Left ventricle myocardium superior (tissue), 1 donor: ENCODE results near the gene EIF3K. TPM values are rescaled to one million over a fixed set of nuclear protein-coding genes. Genes with fewer than 3 reads are reported as not detected.

Experiments used
- ATAC-seq: fragments of 200-7000 bp; cut with Tn5 transposase; one replicate; pipeline ENCODE4 v1.9.1; 2020; ENCODE audit warnings: mild to moderate bottlenecking, moderate library complexity
- DNase-seq: peaks from one replicate; pipeline ENCODE4 v3.0.0-alpha.2; 2020
- intact Hi-C: fragments of 100-400 bp; cut with micrococcal nuclease; formaldehyde crosslinking; loops from one replicate; pipeline ENCODE4 v1.11.0; 2022
- total RNA-seq: library from RNA; stranded (reverse); fragmentation: NEBNext Ultra II Directional; extraction: Animal tissue kit (Norgen Biotek cat#: 25700); gene quantifications from one replicate; pipeline ENCODE4 v1.2.1, GENCODE V29; 2021
- donor health status: DM: no; HTN: yes; CAD: no; lungs with severe emphysema.

EIF3K gene
- total RNA-seq, 1 donor from 2014 or later, result 674 TPM

DNA sequence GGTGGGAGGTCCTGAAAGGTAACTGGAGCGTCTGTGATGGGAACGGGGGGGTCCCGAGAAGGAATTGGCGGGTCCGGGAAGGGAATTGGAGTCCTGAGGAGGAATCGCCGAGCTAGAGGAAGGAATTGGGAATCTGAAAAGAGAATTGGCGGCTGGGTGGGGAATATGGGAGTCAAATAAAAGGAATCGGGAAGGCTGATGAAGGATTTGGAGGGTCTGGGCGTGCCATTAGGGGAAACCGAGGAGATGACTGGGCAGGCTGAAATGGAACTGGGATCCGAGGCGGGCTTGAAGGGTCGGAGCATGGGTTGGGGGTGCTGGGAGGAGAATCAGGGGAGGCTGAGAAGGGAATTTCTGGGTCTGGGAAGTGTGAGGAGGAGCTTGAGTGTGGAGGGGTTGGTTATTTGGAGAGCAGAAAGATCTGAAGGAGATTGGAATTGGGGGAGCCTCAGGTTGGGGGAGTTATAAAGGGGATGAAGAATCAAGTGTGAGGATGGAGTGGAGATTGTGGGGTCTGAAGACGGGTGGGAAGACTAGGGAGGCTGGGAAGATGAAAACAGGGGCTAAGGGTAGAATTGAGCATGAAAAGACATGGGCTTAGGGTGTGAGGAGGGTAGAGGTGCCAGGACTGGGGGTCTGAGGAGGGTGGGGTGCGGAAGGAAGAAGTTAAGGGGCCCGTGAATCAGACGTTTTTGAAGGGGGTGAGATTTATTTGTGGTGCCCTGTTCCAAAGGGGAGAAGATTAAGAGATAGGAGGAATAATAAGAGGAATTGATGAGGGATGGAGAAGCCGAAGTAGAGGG lies 29.2 kb downstream of the EIF3K start:
- DNase-seq (no peak), ATAC-seq (no peak)
- intact Hi-C loops, result loop anchor here (2.0 kb wide), 1 partner anchor 27 kb away; no protein-coding TSS in a partner anchor

DNA sequence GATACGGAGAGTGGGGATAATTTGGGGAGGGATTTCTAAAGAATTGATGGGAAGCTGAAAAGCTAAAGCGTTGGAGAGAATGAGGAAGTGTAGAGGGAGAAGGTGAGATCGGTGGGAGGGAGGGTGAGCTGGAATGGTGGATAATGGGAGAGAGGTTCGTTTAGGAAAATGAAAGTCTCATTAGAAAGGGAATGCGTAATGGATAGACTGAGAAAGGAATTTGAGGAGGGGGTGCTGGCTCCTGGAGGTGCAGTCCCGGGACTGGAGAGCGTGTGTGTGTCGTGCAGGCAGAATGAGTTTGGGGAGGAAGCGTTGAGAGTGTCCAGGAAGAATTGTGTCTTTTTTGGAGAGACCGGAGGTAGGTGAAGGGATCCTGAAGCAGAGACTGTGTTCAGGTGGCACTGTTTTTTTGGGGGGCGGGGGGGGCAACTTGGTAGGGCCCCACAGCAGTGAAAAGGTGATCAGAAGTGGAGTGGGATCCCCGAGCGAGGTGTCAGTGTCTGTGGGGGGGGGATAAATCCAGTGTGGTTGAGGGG lies 29.8 kb downstream of the EIF3K start:
- intact Hi-C loops, result loop anchor here (2.0 kb wide), 1 partner anchor 26 kb away; no protein-coding TSS in a partner anchor
- no peak for DNase-seq
- no peak for ATAC-seq

DNA sequence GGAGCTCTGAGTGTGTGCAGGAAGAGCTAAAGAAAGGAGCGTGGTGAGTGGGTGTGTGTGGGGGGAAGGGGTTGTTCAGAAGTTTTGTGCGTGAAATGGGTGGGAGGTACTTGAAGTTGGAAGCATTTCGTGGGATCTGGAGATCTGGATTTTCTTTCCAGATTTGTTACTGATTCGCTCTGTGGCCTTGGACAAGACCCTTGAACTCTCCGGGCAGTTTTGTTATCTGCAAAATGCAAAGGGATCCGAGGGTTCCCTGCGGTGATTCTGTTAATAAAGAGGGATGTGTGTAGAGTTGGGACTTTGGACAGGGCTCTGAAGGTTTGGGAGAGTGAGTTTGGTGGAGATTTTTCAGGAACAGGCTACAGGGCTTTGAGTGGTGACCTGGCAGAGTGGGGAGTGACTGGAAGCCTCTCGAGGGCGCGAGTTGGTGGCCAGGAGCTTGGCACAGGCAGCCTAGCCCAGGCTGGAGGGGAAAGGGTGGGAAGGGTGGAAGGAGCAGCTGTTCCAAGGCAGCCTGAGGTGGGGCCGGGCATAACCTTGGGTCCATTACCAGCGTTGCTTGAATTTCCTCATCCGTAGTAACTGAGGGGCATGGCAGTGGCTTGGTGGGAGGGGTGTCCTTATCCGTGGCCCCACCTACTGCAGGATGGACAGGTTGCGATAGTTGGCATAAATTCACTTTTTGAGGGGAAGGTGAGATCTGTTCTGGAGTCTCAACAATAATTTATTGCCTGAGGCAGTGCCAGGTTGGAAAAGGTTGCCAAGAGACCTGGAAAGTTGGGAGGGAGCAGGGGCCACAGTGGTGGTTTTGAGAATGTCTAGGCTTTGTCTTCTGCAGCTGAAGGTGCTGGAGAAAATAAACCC lies 30.6 kb downstream of the EIF3K start:
- no peak for DNase-seq
- peak; percentile 5 for ATAC-seq
- intact Hi-C loops, result loop anchor here (2.0 to 10.0 kb wide), 3 partner anchors 25 to 185 kb away; partner anchors contain the start of gene ECH1

DNA sequence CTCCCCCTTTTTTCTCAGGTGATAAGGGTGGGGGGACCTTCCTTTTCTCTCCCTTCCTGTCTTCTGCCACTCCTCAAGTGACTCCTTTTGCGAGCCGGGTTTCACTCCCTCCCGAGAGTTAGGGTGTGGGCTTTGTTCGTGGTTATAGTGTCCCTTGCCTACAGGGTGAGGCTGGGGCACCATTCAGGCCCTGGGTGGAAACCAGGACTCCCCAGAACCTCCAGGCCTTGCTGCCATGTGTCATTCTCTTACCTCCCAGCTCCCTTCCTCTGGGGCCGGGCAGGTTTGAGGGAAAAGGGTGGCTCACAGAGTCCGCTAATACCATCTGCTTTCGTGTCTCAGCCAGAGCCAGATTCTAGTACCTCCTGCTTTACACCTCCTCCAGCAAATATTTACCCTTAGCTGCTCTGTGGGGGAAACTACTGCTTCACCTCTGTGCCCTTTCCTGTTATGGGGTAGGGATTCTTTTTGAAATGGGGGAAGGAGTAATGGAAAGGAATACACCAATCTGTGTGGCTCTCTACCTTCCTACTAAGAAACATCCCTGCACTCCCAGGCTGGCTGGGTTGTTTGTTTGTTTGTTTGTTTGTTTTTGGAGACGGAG lies 31.3 kb downstream of the EIF3K start:
- DNase-seq, result no peak
- ATAC-seq, result no peak
- intact Hi-C loops, result loop anchor here (10.0 kb wide), 2 partner anchors 55 to 185 kb away; partner anchors contain the start of gene ECH1

DNA sequence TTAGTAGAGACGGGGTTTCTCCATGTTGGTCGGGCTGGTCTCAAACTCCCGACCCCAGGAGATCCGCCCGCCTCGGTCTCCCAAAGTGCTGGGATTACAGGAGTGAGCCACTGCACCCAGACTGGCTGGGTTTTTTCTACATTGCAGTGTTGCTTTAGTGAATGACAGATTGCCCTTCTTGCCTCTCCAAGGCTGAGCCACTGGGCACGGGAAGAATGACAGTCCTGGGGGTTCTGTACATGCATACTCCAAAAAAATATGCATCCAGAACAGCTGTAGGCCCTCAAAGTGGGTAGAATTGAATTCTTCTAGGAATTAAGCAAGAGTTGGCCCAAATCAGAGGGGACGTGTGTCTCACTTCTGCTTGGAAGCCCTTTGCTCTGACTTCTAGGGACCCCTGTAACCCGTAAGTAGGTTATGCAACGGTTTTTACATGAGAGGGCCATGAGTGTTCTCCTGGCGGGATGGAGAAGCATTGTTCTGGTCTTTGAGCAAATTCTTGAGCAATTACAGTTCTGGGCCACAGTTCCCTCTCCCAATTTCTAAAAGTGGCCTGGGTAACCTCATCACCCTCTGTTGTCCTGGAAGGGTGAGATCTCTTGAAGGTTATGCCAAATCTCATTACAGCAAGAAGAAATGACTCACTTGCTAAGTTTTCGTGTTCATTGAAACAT lies 32.1 kb downstream of the EIF3K start:
- DNase-seq (no peak), ATAC-seq (peak; percentile 7)

DNA sequence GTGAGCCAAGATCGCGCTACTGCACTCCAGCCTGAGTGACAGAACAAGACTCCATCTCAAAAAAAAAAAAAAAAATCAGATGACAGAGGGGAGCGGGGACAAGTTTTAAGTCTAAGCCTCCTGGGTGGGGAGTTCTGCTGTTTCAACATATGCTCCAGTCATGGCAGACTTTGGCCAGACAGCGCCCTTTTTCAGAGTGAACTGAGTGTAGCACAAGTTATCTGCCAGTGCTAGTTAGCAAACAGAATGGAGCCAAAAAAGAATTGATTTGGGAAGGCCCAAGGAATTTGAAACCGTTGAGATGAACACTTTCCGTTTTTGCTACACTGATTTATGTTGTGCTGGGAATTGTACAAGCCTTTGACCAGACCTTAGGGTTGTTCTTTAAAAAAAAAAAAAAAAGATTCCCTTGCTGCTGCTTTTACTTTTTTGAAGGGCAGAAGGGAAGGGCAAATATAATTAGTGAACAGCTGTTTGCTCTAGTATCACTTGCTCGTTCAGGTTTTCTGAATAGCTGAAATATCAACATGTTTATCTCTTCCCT lies 34.1 kb downstream of the EIF3K start:
- intact Hi-C loops, result loop anchor here (10.0 kb wide), 2 partner anchors 52 to 182 kb away; partner anchors contain the start of gene ECH1
- ATAC-seq (peak; percentile 42), DNase-seq (no peak)

More for the DNA sequence above, 32.1 kb downstream of the EIF3K start:
- intact Hi-C loops, result loop anchor here (10.0 kb wide), 2 partner anchors 54 to 184 kb away; partner anchors contain the start of gene ECH1

DNA sequence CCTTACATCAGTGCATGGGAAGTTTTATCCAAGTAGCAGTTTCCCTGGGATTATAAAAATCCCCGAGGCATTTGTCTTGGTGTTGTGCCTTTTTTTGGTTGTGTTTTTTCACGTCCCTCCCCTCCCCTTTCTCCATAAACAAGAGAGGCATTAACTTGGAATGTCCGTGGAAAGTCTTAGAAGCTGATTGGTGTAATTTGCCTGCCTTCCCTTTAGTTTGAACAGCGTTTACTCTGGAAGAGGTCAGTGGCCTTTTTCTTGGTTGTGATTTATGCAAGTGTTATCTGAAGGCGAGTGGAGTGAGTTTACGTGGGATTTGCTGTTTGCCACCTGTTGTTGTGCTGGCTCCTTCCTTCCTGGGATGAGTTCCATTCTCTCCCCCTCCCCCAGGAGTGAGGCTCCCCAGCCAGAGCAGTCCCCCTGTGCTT lies 35.7 kb downstream of the EIF3K start:
- ATAC-seq (no peak), DNase-seq (no peak)
- intact Hi-C loops, result loop anchor here (10.0 kb wide), 2 partner anchors 50 to 180 kb away; partner anchors contain the start of gene ECH1

DNA sequence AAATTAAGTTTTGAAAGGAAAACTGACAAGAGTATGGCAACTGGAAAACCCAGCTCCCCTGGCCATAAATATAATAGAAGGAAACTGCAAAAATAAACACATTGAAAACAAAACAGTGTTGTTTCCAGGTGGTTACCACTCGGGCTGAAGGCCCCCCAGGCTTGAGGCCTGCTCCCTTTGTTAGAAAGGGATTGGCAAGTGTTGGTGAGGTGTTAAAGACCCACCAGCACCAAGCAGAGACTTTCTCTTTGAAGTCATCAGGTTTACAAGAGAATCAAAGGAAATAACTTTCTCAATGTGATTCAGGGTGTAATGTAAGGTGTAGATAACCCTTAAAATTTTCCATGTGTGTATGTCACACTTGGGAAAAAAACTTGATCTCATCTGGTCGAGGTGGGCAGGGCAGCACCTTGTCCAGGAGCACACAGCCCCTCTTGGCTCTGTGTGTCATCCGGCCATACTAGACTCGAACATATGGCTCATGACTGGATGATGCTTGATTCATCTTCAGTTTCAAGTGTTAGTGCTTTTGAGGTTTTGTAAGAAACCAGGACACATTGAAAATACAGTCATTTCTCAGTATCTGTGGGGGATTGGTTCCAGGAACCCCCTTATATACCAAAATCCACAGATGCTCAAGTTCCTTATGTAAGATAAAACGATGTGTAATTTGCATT lies 36.3 kb downstream of the EIF3K start:
- no peak for DNase-seq
- intact Hi-C loops, result loop anchor here (10.0 kb wide), 2 partner anchors 50 to 180 kb away; partner anchors contain the start of gene ECH1
- ATAC-seq, result no peak

DNA sequence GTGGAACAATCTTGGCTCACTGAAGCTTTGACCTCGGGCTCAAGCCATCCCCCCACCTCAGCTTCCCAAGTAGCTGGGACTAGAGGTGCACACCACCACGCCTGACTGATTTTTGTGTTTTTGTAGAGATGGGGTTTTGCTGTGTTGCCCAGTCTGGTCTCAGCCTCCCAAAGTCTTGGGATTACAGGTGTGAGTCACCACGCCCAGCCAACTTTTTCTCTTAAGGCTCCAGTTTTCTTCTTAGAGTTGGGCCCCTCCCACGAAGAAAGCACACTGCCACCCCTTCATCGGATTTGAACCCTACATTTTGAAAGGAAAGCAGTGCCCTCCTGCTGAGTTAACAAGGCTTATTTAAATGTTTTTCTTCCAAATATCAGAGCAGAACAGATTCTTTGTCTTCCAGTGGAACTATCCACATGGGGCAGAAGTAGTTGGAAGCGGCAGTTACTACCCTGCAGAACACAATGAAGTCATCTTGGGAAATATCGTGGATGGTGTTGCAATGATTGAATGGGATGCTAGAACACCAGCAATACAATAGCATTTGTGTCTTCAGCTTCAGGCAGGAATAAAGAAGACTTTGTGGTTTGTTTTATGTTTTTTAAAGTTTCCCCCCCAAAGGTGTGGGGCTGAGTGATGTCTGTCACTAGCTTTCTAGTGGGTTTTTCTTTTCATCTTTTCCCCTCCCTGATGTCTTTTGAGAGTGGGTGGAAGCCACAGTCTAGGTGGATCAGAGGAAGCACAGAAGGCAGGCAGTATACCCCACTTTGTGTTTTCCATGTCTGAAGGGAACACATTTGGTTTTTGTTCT lies 37.4 kb downstream of the EIF3K start:
- ATAC-seq, result peak; percentile 13
- DNase-seq, result no peak
- intact Hi-C loops, result loop anchor here (10.0 kb wide), 2 partner anchors 48 to 178 kb away; partner anchors contain the start of gene ECH1

DNA sequence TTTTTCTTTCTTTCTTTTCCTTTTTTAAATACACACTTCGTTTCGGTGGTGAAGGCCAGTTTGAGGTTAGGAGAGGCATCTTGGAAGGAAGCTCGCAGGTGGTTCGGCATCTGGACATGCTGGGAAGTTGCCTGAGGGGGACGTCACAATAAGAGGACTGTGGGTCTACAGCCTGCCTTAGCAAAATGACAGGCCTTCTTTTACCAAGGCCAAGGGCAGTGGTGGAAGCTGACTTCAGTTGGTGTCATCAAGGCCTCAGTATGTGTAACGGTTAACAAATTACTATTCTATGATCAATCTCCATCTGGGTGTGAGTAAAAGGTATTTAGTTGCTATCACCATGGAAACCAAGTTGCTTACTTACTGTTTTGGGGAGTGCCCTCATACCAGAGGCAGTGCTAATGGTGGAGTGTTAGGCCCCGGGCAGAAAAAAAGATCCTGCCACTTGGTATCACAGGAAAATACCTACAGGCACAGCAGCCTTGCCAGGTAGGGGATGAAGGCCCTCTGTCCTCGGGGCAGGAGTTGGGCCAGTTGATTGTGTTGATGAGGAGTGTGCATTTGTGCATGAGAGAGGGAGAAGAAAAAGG lies 38.7 kb downstream of the EIF3K start:
- intact Hi-C loops, result loop anchor here (10.0 kb wide), 2 partner anchors 47 to 177 kb away; partner anchors contain the start of gene ECH1
- DNase-seq, result no peak
- ATAC-seq, result no peak

DNA sequence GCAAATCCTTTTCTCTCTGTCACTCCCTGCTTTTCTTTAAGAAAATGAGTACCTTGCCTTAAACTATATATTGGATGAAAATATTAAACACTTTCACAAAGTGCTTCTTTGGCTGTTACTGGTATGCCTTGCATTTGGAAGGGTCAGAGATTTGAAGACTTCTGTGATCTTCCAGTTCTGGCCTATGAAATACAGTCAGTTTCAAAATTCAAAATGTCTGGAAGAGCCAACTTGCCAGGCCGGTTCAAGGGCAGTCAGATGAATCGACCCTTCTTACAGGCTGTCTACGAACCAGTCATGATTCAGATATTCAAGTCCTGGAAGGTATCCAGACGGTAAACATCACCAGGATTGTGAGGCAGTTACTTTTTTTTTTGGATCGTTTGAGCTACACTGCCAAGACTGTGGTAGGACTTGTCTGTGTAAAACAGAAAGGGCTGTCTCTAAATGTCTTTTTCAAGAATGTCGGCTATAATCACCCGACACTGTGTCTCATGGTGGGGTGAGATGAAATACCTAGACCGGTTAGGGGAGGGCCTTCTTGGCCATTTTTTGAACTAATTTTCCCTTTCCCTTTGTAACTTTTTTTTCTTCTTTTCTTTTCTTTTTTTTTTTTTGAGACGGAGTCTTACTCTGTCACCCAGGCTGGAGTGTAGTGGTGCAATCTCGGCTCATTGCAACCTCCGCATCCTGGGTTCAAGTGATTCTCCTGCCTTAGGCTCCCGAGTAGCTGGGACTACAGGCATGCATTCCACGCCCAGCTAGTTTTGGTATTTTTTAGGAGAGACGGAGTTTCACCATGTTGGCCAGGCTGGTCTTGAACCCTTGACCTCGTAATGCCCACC lies 39.7 kb downstream of the EIF3K start:
- DNase-seq (no peak), ATAC-seq (peak; percentile 72)
- intact Hi-C loops, result loop anchor here (10.0 kb wide), 2 partner anchors 46 to 176 kb away; partner anchors contain the start of gene ECH1

DNA sequence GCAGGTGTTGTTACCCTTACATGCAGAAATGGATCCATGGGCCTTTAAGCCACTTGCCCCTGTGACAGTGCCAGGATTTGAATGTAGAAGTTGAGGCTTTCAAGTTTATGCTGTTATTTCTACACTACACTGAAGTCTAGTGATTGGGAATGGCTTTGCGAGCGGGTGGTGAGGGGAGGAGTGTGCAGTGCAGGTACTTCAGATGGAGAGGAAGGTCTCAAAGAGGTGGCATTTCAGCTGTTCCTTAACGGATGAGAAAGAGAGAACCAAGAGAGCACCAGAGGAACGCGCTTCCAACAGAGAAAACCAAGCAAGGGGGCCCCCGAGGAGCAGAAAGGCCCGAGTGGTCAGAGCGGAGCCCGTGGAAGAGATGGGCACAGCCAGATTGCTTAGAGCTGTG lies 41.7 kb downstream of the EIF3K start:
- no peak for ATAC-seq
- intact Hi-C loops, result no loop called here
- DNase-seq, result no peak

DNA sequence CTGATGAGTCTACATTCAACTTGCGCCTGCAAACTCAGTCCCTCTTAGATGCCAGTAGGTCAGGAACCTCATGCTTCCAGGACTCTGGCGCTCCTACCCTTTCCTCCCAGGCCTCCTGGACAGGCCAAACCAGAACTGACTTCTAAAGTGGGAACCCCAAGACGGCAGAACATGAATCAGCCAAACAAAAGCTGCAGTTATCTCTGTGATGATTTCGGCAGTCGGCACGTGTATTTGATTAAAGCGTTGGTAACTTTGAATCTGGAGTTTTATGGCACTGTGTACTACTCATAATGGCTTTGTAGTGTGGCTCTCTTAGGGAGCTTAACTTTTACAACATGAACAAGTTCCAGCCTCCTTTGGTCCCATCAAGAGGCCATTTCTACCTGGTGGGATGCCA lies 42.1 kb downstream of the EIF3K start:
- DNase-seq (no peak), ATAC-seq (no peak)
- intact Hi-C loops, result no loop called here

DNA sequence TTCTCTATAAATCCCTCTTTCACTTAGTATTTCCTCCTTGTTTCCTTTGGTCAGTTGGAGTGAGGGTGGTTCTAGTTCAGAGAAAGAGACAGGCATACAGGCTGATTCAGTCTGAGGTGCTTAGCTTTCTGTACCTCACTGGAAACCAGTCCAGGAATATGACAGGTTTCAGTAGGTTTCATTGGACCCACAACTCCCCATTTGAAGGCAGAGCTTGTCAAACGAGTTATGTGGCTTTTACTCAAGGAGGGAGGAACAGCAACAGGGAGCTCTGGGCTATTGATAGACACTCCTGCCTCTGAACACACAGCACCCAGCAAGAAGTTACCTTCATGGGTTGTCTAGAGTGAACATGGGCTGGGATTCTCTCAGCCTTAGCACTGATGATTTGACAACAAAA lies 43.0 kb downstream of the EIF3K start:
- ATAC-seq (no peak), DNase-seq (no peak)
- intact Hi-C loops, result no loop called here

DNA sequence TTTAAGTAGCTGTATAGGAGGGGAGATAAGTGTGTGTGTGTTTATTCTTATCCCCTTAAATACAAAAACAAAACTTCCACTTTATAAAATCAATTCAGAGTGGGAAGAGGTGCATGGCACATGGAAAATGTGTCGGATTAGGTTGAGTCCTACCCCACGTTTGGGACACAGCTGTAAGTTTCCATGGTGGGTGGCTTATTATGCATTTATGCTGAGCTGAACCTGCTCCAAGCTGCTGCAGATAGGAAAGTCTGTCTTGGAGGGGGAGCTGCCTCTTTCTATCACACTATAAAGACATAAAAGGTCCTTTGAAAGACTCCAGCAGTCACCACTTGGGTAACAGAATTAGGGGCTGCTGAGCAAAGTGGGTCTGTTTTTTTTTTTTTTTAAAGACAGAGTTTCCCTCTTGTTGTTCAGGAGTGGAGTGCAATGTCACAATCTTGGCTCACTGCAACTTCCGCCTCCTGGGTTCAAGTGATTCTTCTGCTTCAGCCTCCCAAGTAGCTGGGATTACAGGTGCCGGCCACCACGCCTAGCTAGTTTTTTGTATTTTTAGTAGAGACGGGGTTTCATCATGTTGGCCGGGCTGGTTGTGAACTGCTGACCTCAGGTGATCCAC lies 43.7 kb downstream of the EIF3K start:
- DNase-seq, result no peak
- no peak for ATAC-seq
- intact Hi-C loops, result no loop called here
